GM12875 (cell line): ENCODE measurements around the gene DAB2IP.
"Not testable (repeated sequence)": the region's sequence is repeated elsewhere in the genome, so short reads cannot be mapped to it uniquely, and the experiment has no call there.

ENCODE experiments used
- H3K4me3 ChIP-seq: one replicate; pipeline ENCODE4 v1.5.1; 2011; ENCODE audit warnings: low read depth, low read length, control low read depth
- TF ChIP-seq, protein P1 (sequence below): IDR thresholded peaks from 2 replicates; pipeline ENCODE4 v1.5.1; 2011; ENCODE audit warnings: low read depth, mild to moderate bottlenecking, control low read depth, inconsistent platforms, low read length, moderate library complexity, borderline replicate concordance; ENCODE audit not compliant: insufficient read depth

Gene DAB2IP

DNA sequence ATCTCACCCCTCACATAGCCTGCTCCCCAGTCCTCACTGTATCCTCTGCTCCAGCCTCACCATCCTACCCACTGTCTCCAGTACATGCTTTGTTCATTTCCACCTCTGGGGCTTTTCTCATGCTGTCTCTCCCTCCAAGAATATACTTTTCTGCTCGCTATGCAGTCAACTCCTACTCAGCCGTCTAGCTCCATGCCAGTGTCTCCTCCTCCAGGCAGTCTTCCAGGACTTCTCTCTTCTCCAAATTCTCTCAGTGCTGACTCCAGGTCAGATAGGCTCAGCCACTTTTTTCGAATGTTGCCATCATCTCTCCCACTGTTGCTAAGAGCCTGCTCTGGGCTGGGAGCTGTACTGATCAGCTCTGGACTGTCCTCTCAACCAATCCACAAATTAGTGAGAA lies 8.0 kb upstream of the DAB2IP start:
- TF ChIP-seq, protein P1, sequence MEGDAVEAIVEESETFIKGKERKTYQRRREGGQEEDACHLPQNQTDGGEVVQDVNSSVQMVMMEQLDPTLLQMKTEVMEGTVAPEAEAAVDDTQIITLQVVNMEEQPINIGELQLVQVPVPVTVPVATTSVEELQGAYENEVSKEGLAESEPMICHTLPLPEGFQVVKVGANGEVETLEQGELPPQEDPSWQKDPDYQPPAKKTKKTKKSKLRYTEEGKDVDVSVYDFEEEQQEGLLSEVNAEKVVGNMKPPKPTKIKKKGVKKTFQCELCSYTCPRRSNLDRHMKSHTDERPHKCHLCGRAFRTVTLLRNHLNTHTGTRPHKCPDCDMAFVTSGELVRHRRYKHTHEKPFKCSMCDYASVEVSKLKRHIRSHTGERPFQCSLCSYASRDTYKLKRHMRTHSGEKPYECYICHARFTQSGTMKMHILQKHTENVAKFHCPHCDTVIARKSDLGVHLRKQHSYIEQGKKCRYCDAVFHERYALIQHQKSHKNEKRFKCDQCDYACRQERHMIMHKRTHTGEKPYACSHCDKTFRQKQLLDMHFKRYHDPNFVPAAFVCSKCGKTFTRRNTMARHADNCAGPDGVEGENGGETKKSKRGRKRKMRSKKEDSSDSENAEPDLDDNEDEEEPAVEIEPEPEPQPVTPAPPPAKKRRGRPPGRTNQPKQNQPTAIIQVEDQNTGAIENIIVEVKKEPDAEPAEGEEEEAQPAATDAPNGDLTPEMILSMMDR: no peak
- H3K4me3 ChIP-seq: no peak overlapping the region

GRCh38 chr9:121644040-121644439 lies 7.4 kb upstream of the DAB2IP start:
- not testable (repeated sequence) for H3K4me3 ChIP-seq

DNA sequence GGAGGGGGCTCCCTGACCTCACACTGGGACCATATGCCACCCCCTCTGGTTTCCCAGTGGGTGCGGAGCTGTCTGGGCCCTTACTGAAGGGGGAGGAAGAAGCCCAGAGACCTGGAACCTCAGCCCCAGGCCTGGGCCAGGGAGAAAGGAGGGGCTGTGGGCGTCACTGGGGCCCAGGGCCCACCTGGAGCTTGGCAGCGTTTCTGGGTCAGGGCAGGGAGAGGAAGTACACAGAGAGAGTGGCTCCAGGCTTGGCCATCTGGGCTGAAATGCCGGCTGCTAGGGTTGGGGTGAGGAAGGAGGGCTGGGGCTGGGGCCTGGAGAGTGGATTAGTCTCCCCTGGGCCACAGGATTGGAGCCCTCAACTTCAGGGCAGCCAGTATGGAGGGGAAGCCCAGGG lies 6.4 kb upstream of the DAB2IP start:
- H3K4me3 ChIP-seq: no peak overlapping the region
- TF ChIP-seq, protein P1: no peak

- TF ChIP-seq, protein P1: no peak
- H3K4me3 ChIP-seq: no peak overlapping the region
Observed at GRCh38 chr9:121645853-121646807, 5.3 kb upstream of the DAB2IP start.

GRCh38 chr9:121646992-121647391 lies 4.4 kb upstream of the DAB2IP start:
- no peak overlapping the region for H3K4me3 ChIP-seq
- TF ChIP-seq, protein P1: no peak

DNA sequence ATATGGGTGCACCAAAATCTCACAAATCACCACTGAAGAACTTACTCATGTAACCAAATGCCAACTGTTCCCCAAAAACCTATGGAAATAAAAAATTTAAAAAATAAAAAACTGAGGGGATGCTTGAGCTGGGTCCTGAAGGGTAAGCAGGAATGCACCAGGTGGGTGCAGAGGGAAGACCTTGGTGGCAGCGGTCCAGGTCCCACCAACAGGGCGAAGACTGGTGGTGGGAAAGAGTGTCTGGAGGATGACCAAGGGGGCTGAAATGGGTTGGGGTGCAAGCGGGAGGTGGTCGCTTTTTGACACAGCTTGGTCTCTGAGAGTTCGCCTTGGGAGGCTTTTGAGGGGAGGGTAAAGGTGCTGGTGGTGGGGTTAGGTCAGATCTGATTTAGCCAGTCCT lies 3.3 kb upstream of the DAB2IP start:
- TF ChIP-seq, protein P1: no peak
- no peak overlapping the region for H3K4me3 ChIP-seq

GRCh38 chr9:121648799-121649198 lies 2.6 kb upstream of the DAB2IP start:
- H3K4me3 ChIP-seq: no peak overlapping the region
- TF ChIP-seq, protein P1: no peak
